ENCODE measurements around the gene HBE1. TPM values are rescaled to one million over a fixed set of nuclear protein-coding genes. Genes with fewer than 3 reads are reported as not detected.

HBE1 gene
- total and polyA plus RNA-seq, 2 of the 8 experiments (the other 6 are each of a cell fraction or from before 2014, with no cell fraction given): 0.39 TPM; not detected in 1

DNA sequence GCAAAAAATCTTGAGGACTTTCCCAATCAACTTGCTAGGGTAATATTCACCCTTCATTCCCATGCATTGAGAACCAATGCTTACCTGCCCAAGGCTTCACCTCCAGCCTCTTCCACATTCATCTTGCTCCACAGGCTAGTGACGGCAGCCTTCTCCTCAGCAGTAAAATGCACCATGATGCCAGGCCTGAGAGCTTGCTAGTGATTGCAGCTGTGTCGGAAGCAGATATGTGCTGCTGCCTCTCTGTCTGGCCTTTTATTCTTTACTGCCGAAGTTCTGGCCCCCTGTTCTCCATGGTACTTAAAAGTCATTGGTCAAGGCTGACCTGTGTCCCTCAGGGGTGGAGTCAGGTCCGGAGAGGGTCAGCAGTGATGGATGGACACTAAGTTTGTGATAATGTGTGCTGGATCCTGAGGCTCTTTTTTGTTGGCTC lies at the start of gene HBE1 (continued):
- no peak for TF ChIP-seq FOSL1 (IDR thresholded peaks at IDR 0.05; ENCODE audit: insufficient read depth, low read depth, low read length)

Data from H1 (cell line).